GM19463 (cell line): Measurements from ENCODE around the gene KBTBD2.
"Not testable (repeated sequence)": the region's sequence is repeated elsewhere in the genome, so short reads cannot be mapped to it uniquely, and the experiment has no call there.

Source experiments
- ATAC-seq: cut with Tn5 transposase; IDR thresholded peaks from one replicate; pipeline ENCODE4 v1.9.1; 2021; ENCODE audit warnings: mild to moderate bottlenecking, moderate library complexity; ENCODE audit not compliant: unreplicated experiment

Gene KBTBD2

DNA sequence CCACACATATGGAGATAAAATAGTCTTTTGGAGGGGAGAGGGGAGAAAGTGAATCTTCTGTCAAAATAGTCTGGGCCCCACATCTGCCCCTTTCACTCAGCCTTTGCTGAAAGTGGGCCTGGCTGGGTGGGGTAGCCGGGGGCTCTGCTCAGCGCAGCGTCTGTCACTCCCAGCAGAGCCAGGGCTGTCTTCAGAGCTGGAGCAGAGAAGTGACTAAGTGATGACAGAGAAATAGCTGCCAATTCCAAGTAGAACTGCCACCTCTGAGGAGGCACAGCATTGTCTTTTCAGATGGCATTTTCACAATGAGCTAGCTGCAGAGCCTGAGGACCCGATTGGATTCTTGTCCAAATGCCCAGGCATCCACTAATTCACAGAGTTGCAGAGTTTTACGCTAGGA, 34.5 kb downstream of the KBTBD2 start:
- ATAC-seq = not testable (repeated sequence)

DNA sequence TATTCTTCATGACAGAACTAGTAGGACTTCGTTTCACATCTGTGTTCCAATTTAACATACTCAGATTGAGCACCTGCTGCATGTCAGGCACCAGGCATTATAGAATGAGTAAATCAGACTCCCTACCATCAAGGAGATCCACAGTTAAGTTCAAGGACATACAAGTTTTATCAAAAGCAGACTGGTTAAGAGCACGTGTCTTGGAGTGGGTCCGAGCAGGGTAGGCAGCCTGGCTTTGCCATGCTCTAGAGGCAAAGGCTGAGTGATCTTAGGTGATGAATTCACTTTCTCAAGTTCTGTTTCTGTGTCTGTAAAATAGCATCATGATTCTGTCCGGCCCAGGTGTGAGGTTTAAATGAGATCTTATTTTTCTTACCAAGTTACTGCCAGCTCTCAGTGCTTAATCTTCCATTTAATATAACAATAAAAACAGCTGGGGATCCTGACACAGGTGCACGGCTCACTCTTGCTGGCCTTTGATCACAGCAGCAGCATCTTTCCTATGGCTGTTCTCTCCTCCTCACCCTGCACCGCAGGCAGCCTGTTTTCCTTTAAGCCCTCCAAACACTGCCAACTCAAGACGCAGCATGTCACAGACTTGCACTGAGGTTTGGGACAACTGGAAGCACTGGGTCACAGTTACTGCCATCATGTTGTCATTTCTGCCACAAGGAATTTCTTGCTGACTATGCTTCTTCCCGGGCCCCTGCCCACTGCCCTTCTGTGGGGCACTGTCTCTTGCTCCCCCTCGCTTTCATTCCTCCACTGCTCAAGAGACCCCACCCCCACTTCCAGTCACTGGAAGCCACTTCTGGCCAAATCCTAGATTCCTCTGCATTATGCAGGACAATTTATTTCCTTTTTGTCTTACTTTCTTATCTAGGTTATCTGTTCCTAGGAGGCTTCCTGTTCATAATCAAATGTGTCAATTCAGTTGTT, 35.5 kb downstream of the KBTBD2 start:
- not testable (repeated sequence) for ATAC-seq

DNA sequence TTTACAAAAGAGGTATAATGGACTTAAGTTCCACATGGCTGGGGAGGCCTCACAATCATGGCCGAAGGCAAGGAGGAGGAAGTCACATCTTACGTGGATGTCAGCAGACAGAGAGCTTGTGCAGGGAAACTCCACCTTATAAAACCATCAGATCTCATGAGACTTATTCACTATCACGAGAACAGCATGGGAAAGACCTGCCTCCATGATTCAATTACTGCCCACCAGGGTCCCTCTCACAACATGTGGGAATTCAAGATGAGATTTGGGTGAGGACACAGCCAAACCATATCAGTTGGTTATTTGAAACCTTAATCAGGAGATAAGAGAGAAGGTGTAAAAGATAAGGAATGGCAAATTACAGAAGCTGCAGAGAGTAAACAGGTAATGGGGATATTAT, 40.9 kb downstream of the KBTBD2 start:
- ATAC-seq = not testable (repeated sequence)

DNA sequence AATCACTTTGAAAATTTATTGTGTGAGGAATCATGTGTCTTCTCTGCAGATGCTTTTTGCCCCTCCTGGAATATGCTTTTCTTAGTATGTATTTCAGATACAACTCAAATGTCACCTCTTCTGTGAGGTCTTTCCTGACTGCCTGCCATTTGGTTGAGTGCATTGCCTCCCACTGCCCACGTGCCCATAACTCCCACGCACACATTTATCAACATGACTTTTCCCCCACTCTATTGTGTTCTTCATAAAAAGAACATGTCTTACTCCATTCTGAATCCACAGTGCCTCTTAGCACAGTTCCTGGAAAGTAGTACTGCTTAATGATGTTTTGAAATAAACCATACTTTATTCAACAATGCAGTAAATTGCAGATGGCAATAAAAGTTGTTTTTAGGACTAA, 42.9 kb downstream of the KBTBD2 start:
- not testable (repeated sequence) for ATAC-seq

DNA sequence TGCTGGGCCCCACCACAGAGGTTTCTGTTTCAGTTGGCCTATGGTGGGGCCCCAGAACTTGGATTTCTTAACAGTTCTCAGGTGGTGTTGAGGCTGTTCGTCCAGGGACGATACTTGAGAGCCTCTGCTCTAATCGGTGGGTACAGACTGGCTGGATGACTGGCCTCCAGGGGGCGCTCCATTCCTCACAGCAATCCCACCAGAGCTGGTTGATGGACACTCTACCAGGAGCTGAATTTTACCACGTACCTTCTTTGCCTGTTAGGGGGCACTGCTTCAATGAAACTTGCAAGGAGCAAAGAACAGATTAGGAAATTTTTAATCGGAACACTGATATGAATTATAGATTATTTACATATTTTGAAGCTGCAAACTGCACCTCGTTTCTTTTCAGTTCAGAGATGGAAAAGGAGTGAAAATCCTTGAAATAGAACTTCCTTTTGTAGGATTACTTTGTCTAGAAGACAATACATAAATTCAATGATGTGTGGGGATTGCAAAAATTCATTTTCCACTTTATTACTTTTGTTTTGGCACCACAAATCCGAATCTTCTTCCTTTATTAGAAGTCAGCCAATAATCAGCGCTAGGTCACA, 44.8 kb downstream of the KBTBD2 start:
- peak; percentile 100 for ATAC-seq

DNA sequence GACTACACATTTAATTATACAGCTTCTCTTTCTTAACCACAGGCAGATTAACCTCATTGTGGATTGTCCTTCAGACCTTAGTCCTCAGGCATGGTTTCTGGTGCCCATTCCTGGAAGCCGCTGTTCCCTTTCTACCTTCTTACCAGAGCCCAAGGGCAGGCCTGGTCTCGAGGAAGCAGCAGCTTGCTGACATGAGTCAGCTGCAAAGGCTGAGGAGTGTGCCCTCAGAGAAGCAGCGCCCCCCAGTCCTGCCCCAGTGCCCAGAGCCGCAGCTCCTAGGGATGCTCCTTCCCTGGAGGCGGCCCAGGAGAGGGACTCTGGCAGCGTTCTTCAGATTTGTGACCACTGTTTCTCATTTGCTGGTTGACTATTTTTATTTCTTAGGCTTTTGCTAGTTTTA, 46.8 kb downstream of the KBTBD2 start:
- ATAC-seq = not testable (repeated sequence)

DNA sequence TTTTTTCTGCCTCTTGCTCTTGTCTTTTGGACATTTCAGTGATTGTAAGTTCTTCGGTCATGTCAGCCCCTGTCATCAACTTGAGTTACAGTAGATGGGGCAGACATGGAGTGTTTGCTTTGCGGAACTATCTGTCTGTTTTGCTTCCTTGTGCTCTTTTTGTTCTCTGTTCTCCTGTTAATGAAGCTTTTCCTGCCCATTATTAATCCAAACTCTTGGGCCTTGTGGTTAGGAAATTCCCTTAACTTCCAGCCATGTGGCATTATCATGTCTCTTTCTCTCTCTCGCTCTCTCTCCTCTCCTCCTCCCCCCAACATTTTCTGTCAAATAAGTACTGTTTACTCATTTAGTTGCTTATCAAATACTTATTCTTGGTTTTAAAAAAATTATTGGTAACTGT, 47.8 kb downstream of the KBTBD2 start:
- not testable (repeated sequence) for ATAC-seq

DNA sequence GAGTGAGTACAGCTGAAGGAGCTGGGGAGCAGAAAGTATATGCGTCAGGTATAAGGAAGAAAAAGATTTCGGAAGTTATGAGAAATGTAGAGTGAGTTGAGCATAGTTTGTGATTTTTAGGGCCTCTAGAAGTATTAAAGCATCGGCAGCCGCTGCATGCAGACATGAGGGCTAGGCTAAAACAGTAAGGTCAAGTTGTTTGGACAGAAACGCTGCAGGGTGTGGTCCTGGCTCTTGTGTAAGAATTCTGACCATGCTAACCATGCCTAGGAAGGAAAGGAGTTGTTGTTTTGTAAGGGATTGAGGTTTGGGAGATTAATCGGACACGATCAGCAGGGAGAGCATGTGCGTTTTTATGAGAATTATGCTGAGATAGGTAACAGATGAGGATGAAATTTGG, 51.7 kb downstream of the KBTBD2 start:
- not testable (repeated sequence) for ATAC-seq

DNA sequence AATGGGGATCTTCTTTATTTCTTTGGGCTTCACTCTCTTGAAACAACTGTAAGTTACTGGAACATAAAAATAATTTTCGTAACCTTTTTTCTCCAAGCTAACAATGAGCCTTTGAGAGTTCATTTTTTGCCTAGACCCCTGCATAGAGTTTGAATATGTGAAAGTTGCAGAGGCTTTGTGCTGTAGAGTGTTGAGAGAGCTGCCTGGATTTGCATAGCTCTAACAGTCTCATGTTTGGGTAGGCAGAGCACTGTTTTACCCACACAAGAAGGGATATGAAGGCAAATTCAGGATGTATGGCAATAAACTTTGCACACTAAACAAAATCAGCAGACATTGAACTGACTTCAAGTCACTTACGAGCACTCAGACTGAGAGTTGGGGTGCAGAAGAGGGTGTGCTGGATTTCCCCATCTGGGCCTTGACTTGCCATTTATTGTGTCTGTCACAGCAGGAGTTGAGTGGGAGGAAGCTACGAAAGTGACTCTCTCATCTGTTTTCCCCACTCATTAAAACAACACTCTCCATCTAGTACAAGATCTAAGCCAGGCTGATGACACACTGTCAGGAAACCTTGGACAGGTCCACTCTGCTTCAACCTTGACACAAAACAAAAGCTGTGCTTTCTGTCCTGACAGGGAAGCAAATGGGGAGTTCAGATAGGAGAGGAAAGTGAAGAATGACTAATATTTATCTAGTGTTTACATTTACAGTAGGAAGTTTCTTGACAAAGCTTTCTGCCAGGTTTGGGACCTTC, 62.4 kb downstream of the KBTBD2 start:
- ATAC-seq = peak; percentile 80
